HG03066 (cell line): ENCODE results near the gene MACROH2A2.
"Not testable (repeated sequence)": the region's sequence is repeated elsewhere in the genome, so short reads cannot be mapped to it uniquely, and the experiment has no call there.

Experiments
- ATAC-seq: cut with Tn5 transposase; IDR thresholded peaks from one replicate; pipeline ENCODE4 v1.9.1; 2021; ENCODE audit warnings: low read depth; ENCODE audit not compliant: unreplicated experiment

Gene MACROH2A2

GRCh38 chr10:70146489-70147258, 94.0 kb downstream of the MACROH2A2 start, which contains the start of gene TYSND1:
Gene TYSND1, minus strand, starts transcription at chr10:70146700. Its CDS starts 114 bp downstream, at chr10:70146586.
- peak; percentile 89 for ATAC-seq

GRCh38 chr10:70147259-70147625, 94.6 kb downstream of the MACROH2A2 start:
- ATAC-seq: no peak

- ATAC-seq: no peak
Measured at GRCh38 chr10:70148516-70148915, 95.9 kb downstream of the MACROH2A2 start.

GRCh38 chr10:70155255-70155838, 102.7 kb downstream of the MACROH2A2 start:
- no peak for ATAC-seq

- ATAC-seq: no peak
Measured at GRCh38 chr10:70158113-70158512, 105.5 kb downstream of the MACROH2A2 start.

GRCh38 chr10:70159366-70159765, 106.7 kb downstream of the MACROH2A2 start:
- not testable (repeated sequence) for ATAC-seq

- no peak for ATAC-seq
Measured at GRCh38 chr10:70160798-70161197, 108.2 kb downstream of the MACROH2A2 start.
